ENCODE results near the gene OR2T3.
"Not testable (repeated sequence)": the region's sequence is repeated elsewhere in the genome, so short reads cannot be mapped to it uniquely, and the experiment has no call there.

Gene OR2T3

GRCh38 chr1:248475660-248476059 is 2.5 kb downstream of the OR2T3 start:
- not testable (repeated sequence) for DNase-seq

GRCh38 chr1:248481686-248482579 is 8.8 kb downstream of the OR2T3 start:
- DNase-seq, result not testable (repeated sequence)

DNA sequence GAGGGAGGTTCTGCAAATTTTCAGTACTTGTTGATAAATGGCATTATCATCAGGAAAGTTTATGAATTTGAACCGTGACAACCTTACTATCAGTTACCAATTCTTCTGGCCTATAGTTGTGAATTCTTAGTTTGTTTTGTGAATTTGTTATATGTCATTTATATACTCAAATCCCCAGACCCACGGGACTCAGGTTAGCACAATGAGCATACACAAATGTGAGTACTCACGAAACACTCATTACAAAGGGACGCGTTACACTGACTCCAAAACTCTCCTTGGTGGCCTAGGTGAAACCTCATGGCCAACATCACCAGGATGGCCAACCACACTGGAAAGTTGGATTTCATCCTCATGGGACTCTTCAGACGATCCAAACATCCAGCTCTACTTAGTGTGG is 15.1 kb downstream of the OR2T3 start, which contains the start of gene OR2T5:
Gene OR2T5 (plus strand): TSS at position 301 of the 400 bp plus-strand sequence. CDS start 0 bp downstream, at position 301.
- not testable (repeated sequence) for DNase-seq

DNA sequence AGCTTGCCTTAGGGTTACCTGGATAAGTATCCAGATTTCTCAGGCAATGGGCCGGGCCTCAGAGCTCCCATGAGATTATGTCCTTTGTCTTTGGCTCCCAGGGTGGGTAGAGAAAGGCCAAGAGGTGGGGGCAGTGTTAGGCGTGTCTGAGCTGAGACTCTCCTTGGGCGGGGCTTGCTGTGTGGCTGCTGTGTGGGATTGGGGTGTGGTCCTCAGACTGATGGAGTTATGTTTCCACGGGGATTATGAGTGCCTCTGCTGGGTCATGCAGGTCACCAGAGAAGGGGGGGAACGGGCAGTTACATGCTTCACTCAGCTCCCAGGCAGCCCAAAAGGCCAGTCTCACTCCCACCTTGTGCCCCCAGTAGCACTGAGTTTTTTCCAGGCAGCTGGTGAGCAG is 23.5 kb downstream of the OR2T3 start:
- not testable (repeated sequence) for DNase-seq

DNA sequence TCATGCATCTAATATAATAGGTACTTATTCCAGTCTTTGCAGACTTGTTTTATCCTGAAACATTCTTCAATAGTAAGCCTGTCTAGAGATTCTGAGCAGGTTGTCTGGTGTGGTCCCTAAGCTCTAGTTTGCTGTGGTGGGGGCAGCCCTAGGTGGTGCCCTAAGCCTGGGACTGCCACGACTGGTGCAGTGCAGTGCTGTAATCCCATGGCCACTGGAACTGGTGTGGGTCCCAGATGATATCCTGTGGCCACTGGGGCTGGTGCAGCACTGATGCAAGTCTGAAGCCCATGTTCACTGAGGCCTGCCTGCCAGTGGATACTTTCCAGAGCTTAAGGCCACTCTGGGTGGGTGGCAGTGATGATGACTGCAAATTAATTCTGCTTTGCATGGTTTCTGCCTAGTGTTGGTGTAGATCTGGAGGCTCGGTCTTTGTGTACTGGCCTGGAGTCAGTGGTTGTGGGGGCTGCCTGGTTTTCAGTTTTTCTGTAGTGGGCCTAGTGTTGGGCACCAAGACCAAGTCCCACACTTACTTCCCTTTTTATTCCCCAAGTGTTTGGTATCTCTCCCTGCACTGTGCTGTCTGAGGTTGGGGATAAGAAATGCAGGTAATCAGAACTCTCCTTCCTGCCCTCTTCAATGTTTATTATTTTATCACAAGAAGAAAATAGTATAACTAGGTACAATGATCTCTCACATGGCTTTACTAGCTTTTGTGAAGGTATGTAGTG is 27.3 kb downstream of the OR2T3 start:
- not testable (repeated sequence) for DNase-seq

GRCh38 chr1:248507773-248508172 is 34.6 kb downstream of the OR2T3 start, which contains the start of gene OR2G6:
OR2G6 (plus strand) TSS chr1:248508073; CDS start chr1:248521647, 13,574 bp downstream.
- not testable (repeated sequence) for DNase-seq

- DNase-seq, result not testable (repeated sequence)
Measured at GRCh38 chr1:248510217-248510616, 37.1 kb downstream of the OR2T3 start.

- DNase-seq, result no peak
Measured at GRCh38 chr1:248521856-248522255, 48.7 kb downstream of the OR2T3 start.
